ENCODE measurements around the gene KIF26A. TPM values are rescaled to one million over a fixed set of nuclear protein-coding genes. Genes with fewer than 3 reads are reported as not detected.

Gene KIF26A
- total and polyA plus RNA-seq, 2 of the 13 experiments (the other 11 are each of a cell fraction or from before 2014, with no cell fraction given): not detected

DNA sequence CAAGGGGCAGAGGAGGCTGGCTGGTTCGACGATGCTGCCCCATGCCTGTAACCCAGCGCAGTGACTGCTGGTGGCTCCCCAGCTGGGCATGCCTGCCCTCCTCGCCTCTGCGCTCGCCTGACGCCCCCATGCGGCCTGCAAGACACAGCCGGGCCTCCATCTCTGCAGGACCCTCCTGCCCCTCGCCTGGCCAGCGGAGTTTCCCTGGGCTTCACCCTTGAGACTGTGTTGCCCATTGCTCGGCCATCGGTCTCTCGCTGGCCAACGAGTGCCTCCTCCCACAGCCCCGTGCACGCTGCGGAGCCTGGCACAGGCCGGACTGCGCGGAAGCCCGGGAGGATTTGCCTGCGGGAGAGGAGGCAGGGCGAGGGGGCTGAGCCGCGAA lies 35.3 kb upstream of the KIF26A start:
- ChIA-PET CTCF (ENCODE audit: low intra/inter-chr PET ratio, low total read pairs) (interaction anchor here (0.6 kb wide), 1 partner anchor 25 kb away, joined by 3 read pairs; no protein-coding TSS in a partner anchor), POLR2A (no interaction called here)
- 8% methylated on average over 5 of the region's 26 CpGs for WGBS (ENCODE audit: low lambda C conversion rate)

DNA sequence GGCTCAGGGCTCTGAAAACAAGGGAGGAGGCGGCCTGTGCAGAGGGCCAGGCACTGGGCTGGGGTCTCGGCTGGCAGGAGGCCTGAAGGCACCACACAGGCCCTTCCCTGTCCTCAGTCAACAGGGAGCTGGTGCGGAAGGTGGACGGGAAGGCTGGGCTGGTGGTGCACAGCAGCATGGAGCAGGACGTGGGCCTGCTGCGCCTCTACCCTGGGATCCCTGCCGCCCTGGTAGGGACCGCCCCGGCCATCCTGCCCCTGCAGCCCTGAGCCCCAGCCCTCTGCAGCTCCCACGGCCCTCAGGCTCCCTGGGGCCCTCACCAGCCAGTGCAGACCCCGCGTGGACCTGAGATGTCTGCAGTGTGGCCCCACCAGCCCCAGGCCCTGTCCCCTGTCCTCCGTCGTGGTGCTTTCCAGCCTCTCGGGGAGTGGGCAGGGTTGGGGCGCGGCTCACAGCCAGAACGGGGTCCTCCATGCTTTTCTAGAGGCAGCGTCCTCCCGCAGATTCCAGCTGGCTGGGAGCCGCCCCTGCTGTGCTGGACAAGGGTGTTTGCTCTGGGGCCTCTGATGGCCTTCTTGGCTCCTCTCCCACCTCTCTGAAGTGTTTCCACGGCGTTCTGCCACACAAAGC lies 34.8 kb upstream of the KIF26A start:
- CTCF ChIA-PET (ENCODE audit: low intra/inter-chr PET ratio, low total read pairs): interaction anchor here (0.6 kb wide), 1 partner anchor 26 kb away, joined by 3 read pairs; no protein-coding TSS in a partner anchor
- intact Hi-C loops (cut with micrococcal nuclease; ENCODE audit: unreplicated experiment) (no loop called here), in situ Hi-C loops (cut with HindIII; ENCODE audit: extremely low pct_ligation_motif_present, low pct_unique_long_range_greater_than_20kb) (no loop called here)
- ATAC-seq (no peak), FAIRE-seq (no peak), DNase-seq (ENCODE audit: low spot score) (no peak)
- no peaks in the 10 kb centered on the region for H3K36me3 ChIP-seq (replicated peaks in 1 of 2; ENCODE audit: control insufficient read depth in 1 of 2, insufficient read depth in 2 of 2, low read length in 2 of 2)
- H3K27ac ChIP-seq (ENCODE audit: extremely low read length, insufficient read depth, low read length): no peak overlapping the region
- no TSS peak for BruUV-seq (replicated peaks)
- WGBS (ENCODE audit: low lambda C conversion rate): 22% methylated on average over 11 of the region's 23 CpGs
- no peak overlapping the region for H3K4me2 ChIP-seq (ENCODE audit: low read depth, low read length)
- no peak overlapping the region for H3K4me3 ChIP-seq (replicated peaks in 1 of 3; ENCODE audit: insufficient read depth in 1 of 3, low read depth in 2 of 3, low read length in 3 of 3)
- H4K20me1 ChIP-seq (ENCODE audit: insufficient read depth, low read length): no peaks in the 10 kb centered on the region
- H3K9ac ChIP-seq (ENCODE audit: insufficient read depth, low read depth, low read length): no peak overlapping the region
- no peak overlapping the region for H2AFZ ChIP-seq (ENCODE audit: low read length)
- H3K9me3 ChIP-seq (ENCODE audit: low read length): no peaks in the 10 kb centered on the region
- no peaks in the 10 kb centered on the region for H3K79me2 ChIP-seq (ENCODE audit: insufficient read depth, low read length)
- POLR2A ChIA-PET: no interaction called here
- peaks cover 11 to 49% of the 10 kb centered on the region in 2 experiments for H3K27me3 ChIP-seq (ENCODE audit: control insufficient read depth in 1 of 2, insufficient read depth in 2 of 2, low read length in 2 of 2)
- H3K4me1 ChIP-seq (ENCODE audit: insufficient read depth, low read length): no peaks in the 10 kb centered on the region
- TF ChIP-seq KLF9 (CRISPR knock-in tag; IDR thresholded peaks at IDR 0.05; ENCODE audit: low read depth) (no peak), ZNF333 (CRISPR knock-in tag; IDR thresholded peaks at IDR 0.05; ENCODE audit: borderline replicate concordance) (no peak), ZBTB20 (CRISPR knock-in tag; IDR thresholded peaks at IDR 0.05; ENCODE audit: borderline replicate concordance, low read depth) (no peak), ZNF772 (CRISPR knock-in tag; IDR thresholded peaks at IDR 0.05) (no peak), FOXA1 (IDR thresholded peaks at IDR 0.05) (no peak), FOXA1 (CRISPR knock-in tag; IDR thresholded peaks at IDR 0.05) (no peak), IRX3 (CRISPR knock-in tag; IDR thresholded peaks at IDR 0.05; ENCODE audit: borderline replicate concordance, low read depth) (no peak), ZNF484 (CRISPR knock-in tag; IDR thresholded peaks at IDR 0.05; ENCODE audit: borderline replicate concordance, low read depth) (no peak), AKAP8 (CRISPR knock-in tag; IDR thresholded peaks at IDR 0.05) (no peak), ZKSCAN1 (IDR thresholded peaks at IDR 0.05; ENCODE audit: low read length) (no peak), ZNF619 (CRISPR knock-in tag; IDR thresholded peaks at IDR 0.05) (no peak)
- TF ChIP-seq, protein P1, sequence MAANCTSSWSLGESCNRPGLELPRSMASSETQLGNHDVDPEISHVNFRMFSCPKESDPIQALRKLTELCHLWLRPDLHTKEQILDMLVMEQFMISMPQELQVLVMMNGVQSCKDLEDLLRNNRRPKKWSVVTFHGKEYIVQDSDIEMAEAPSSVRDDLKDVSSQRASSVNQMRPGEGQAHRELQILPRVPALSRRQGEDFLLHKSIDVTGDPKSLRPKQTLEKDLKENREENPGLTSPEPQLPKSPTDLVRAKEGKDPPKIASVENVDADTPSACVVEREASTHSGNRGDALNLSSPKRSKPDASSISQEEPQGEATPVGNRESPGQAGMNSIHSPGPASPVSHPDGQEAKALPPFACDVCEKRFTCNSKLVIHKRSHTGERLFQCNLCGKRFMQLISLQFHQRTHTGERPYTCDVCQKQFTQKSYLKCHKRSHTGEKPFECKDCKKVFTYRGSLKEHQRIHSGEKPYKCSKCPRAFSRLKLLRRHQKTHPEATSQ (CRISPR knock-in tag; IDR thresholded peaks at IDR 0.05; ENCODE audit: borderline replicate concordance): no peak

More for the DNA sequence above, 35.3 kb upstream of the KIF26A start:
- Histone ChIP-seq H3K4me1 (ENCODE audit: insufficient read depth, low read length) (no peaks in the 10 kb centered on the region), H3K4me2 (ENCODE audit: low read depth, low read length) (no peak overlapping the region), H3K79me2 (ENCODE audit: insufficient read depth, low read length) (no peaks in the 10 kb centered on the region), H3K4me3 (replicated peaks in 1 of 3; ENCODE audit: insufficient read depth in 1 of 3, low read depth in 2 of 3, low read length in 3 of 3) (no peak overlapping the region), H4K20me1 (ENCODE audit: insufficient read depth, low read length) (no peaks in the 10 kb centered on the region), H3K36me3 (replicated peaks in 1 of 2; ENCODE audit: control insufficient read depth in 1 of 2, insufficient read depth in 2 of 2, low read length in 2 of 2) (no peaks in the 10 kb centered on the region), H3K9ac (ENCODE audit: insufficient read depth, low read depth, low read length) (no peak overlapping the region), H3K9me3 (ENCODE audit: low read length) (no peaks in the 10 kb centered on the region), H3K27me3 (ENCODE audit: control insufficient read depth in 1 of 2, insufficient read depth in 2 of 2, low read length in 2 of 2) (peaks cover 12 to 52% of the 10 kb centered on the region in 2 experiments), H2AFZ (ENCODE audit: low read length) (no peak overlapping the region), H3K27ac (ENCODE audit: extremely low read length, insufficient read depth, low read length) (no peak overlapping the region)
- 0 out of 2 replicates have a peak, but pooled peaks have one; percentile 33 for TF ChIP-seq HNRNPL (IDR thresholded peaks at IDR 0.05; ENCODE audit: low read depth, low read length)
- TF ChIP-seq, protein P2, sequence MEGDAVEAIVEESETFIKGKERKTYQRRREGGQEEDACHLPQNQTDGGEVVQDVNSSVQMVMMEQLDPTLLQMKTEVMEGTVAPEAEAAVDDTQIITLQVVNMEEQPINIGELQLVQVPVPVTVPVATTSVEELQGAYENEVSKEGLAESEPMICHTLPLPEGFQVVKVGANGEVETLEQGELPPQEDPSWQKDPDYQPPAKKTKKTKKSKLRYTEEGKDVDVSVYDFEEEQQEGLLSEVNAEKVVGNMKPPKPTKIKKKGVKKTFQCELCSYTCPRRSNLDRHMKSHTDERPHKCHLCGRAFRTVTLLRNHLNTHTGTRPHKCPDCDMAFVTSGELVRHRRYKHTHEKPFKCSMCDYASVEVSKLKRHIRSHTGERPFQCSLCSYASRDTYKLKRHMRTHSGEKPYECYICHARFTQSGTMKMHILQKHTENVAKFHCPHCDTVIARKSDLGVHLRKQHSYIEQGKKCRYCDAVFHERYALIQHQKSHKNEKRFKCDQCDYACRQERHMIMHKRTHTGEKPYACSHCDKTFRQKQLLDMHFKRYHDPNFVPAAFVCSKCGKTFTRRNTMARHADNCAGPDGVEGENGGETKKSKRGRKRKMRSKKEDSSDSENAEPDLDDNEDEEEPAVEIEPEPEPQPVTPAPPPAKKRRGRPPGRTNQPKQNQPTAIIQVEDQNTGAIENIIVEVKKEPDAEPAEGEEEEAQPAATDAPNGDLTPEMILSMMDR (CRISPR knock-in tag; IDR thresholded peaks at IDR 0.05): peak; percentile 24
- TF ChIP-seq ZNF160 (CRISPR knock-in tag; IDR thresholded peaks at IDR 0.05): no peak
- no TSS peak for BruUV-seq (replicated peaks)
- in situ Hi-C loops (cut with HindIII; ENCODE audit: extremely low pct_ligation_motif_present, low pct_unique_long_range_greater_than_20kb) (no loop called here), intact Hi-C loops (cut with micrococcal nuclease; ENCODE audit: unreplicated experiment) (no loop called here)
- DNase-seq (ENCODE audit: low spot score) (no peak), FAIRE-seq (no peak), ATAC-seq (peak; percentile 18; the same call in 2 of the 3 replicates)

All from HepG2 (cell line).